ENCODE data around the gene PBX3. TPM values are rescaled to one million over a fixed set of nuclear protein-coding genes. Genes with fewer than 3 reads are reported as not detected.

PBX3 gene
- total RNA-seq, 1 experiment from 2014 or later, result 1.5 TPM

DNA sequence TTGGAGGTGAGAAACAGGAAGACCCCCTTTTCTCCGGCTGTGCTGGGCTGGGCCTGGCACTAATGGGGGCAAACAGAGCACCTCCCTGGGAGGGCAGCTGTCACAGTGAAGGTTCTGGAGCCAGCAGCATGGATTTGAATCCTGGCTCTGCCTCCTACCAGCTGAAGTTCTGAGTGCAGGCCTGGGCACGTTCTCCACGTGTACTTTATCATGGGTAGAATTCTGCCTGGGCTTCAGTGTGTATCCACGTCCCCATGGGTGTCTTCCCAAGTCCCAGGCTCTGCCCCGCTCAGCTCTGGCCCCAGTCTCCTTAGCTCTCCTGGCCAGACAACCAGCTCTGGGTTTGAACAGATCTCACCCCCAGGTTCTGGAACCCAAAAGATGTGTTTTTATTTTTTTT is 223.2 kb downstream of the PBX3 start:
- intact Hi-C loops (cut with micrococcal nuclease; ENCODE audit: unreplicated experiment), result no loop called here
- DNase-seq (ENCODE audit: low spot score), result no peak
- H3K27ac ChIP-seq (ENCODE audit: low read depth, low read length, poor library complexity, severe bottlenecking), result no peak overlapping the region
- TF ChIP-seq, protein P1, sequence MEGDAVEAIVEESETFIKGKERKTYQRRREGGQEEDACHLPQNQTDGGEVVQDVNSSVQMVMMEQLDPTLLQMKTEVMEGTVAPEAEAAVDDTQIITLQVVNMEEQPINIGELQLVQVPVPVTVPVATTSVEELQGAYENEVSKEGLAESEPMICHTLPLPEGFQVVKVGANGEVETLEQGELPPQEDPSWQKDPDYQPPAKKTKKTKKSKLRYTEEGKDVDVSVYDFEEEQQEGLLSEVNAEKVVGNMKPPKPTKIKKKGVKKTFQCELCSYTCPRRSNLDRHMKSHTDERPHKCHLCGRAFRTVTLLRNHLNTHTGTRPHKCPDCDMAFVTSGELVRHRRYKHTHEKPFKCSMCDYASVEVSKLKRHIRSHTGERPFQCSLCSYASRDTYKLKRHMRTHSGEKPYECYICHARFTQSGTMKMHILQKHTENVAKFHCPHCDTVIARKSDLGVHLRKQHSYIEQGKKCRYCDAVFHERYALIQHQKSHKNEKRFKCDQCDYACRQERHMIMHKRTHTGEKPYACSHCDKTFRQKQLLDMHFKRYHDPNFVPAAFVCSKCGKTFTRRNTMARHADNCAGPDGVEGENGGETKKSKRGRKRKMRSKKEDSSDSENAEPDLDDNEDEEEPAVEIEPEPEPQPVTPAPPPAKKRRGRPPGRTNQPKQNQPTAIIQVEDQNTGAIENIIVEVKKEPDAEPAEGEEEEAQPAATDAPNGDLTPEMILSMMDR (conservative IDR thresholded peaks at IDR 0.05; ENCODE audit: low read depth, low read length), result no peak
- TF ChIP-seq EZH2 (IDR thresholded peaks at IDR 0.05; ENCODE audit: borderline replicate concordance, low read depth, low read length, poor library complexity, severe bottlenecking), result no peak
- H3K27me3 ChIP-seq (replicated peaks; ENCODE audit: insufficient read depth, low read depth, low read length, poor library complexity), result no peaks in the 10 kb centered on the region
- CTCF ChIA-PET, result interaction anchor here (0.7 kb wide), 1 partner anchor 10 kb away, joined by 3 read pairs; no protein-coding TSS in a partner anchor
- H3K9me3 ChIP-seq (ENCODE audit: low read depth, low read length, poor library complexity, severe bottlenecking), result no peaks in the 10 kb centered on the region
- no peak overlapping the region for H3K4me3 ChIP-seq (ENCODE audit: low read depth, low read length, poor library complexity, severe bottlenecking)
- H3K4me1 ChIP-seq (ENCODE audit: insufficient read depth, low read length, poor library complexity, severe bottlenecking), result no peaks in the 10 kb centered on the region
- POLR2A ChIA-PET (ENCODE audit: low non-redundant PET), result no interaction called here
- no TSS peak for BruUV-seq (replicated peaks)
- H3K36me3 ChIP-seq (ENCODE audit: insufficient read depth, low read length, poor library complexity, severe bottlenecking), result no peaks in the 10 kb centered on the region

DNA sequence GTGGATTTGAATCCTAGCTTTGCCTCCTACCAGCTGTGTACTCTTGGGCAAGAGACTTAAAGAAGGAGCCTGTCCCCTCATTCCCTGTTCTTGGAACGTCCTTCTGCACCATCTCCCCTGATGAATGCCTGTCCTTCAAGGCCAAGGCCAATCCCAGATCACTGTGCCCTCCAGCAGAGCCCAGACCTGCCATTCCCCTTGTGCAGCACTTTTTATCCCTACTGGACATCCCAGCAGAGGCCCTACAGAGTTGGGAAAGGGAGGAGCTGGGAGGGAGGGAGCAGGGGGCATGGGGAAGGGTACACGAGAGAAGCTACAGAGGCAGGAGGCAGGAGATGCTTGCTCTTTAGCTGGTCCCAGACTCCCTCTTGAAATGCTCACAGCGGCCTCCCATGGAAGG is 223.9 kb downstream of the PBX3 start:
- intact Hi-C loops (cut with micrococcal nuclease; ENCODE audit: unreplicated experiment), result no loop called here
- no peak for DNase-seq (ENCODE audit: low spot score)
- TF ChIP-seq, protein P1 (conservative IDR thresholded peaks at IDR 0.05; ENCODE audit: low read depth, low read length), result no peak
- no peak for TF ChIP-seq EZH2 (IDR thresholded peaks at IDR 0.05; ENCODE audit: borderline replicate concordance, low read depth, low read length, poor library complexity, severe bottlenecking)
- Histone ChIP-seq H3K4me1 (ENCODE audit: insufficient read depth, low read length, poor library complexity, severe bottlenecking) (no peaks in the 10 kb centered on the region), H3K36me3 (ENCODE audit: insufficient read depth, low read length, poor library complexity, severe bottlenecking) (no peaks in the 10 kb centered on the region), H3K9me3 (ENCODE audit: low read depth, low read length, poor library complexity, severe bottlenecking) (no peaks in the 10 kb centered on the region), H3K4me3 (ENCODE audit: low read depth, low read length, poor library complexity, severe bottlenecking) (no peak overlapping the region), H3K27ac (ENCODE audit: low read depth, low read length, poor library complexity, severe bottlenecking) (no peak overlapping the region), H3K27me3 (replicated peaks; ENCODE audit: insufficient read depth, low read depth, low read length, poor library complexity) (no peaks in the 10 kb centered on the region)
- ChIA-PET CTCF (no interaction called here), POLR2A (ENCODE audit: low non-redundant PET) (no interaction called here)
- no TSS peak for BruUV-seq (replicated peaks)

DNA sequence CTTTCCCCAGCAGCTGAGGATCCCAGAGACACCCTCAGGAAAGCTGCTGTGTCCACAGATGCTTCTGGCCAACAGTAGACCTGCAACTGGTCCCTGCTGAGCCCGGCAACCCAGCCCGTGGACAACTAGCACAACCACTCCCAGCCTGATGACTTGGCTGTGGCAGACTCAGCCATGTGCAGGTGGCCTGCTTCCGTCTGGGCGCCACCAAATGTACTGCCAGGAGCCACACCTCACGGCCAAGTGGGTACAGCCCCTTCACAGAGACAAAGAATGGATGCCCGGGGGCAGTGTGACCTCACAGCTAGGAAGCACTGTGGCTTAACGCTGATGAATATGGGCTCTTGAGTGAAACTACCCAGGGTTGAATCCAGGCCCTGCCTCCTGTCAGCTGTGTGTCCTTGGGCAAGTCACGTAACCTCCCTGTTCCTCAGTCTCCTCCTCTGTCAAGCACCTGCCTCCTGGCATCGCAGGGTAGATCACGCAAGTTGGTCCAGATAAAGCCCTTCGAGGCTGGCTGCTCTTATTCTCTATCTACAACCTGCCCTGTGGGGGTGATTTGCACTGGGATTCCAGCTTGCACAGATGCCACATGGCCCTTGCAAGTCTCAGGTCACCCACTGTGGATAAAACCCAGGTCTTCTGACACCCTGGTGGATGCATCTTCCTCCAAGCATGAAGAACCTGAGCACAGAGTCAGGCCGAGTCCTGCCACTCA is 225.0 kb downstream of the PBX3 start:
- no peaks in the 10 kb centered on the region for H3K4me1 ChIP-seq (ENCODE audit: insufficient read depth, low read length, poor library complexity, severe bottlenecking)
- DNase-seq (ENCODE audit: low spot score), result no peak
- no peaks in the 10 kb centered on the region for H3K36me3 ChIP-seq (ENCODE audit: insufficient read depth, low read length, poor library complexity, severe bottlenecking)
- H3K27me3 ChIP-seq (replicated peaks; ENCODE audit: insufficient read depth, low read depth, low read length, poor library complexity), result no peaks in the 10 kb centered on the region
- no TSS peak for BruUV-seq (replicated peaks)
- ChIA-PET CTCF (no interaction called here), POLR2A (ENCODE audit: low non-redundant PET) (no interaction called here)
- no peaks in the 10 kb centered on the region for H3K9me3 ChIP-seq (ENCODE audit: low read depth, low read length, poor library complexity, severe bottlenecking)
- no peak overlapping the region for H3K4me3 ChIP-seq (ENCODE audit: low read depth, low read length, poor library complexity, severe bottlenecking)
- intact Hi-C loops (cut with micrococcal nuclease; ENCODE audit: unreplicated experiment), result no loop called here
- no peak overlapping the region for H3K27ac ChIP-seq (ENCODE audit: low read depth, low read length, poor library complexity, severe bottlenecking)
- no peak for TF ChIP-seq EZH2 (IDR thresholded peaks at IDR 0.05; ENCODE audit: borderline replicate concordance, low read depth, low read length, poor library complexity, severe bottlenecking)
- TF ChIP-seq, protein P1 (conservative IDR thresholded peaks at IDR 0.05; ENCODE audit: low read depth, low read length), result no peak
